Effector memory CD8-positive, alpha-beta T cell (primary cell): ENCODE results near the gene OR51L1.
"Not testable (repeated sequence)": the region's sequence is repeated elsewhere in the genome, so short reads cannot be mapped to it uniquely, and the experiment has no call there.

Experiments
- ATAC-seq: fragments of 150-1000 bp; cut with Tn5 transposase; replicated peaks from 2 replicates; pipeline ENCODE4 v1.10.0; 2021; ENCODE audit warnings: mild to moderate bottlenecking, moderate library complexity
- DNase-seq, 3 experiments: peaks; one replicate each; pipeline ENCODE4 v3.0.0; 2021
- H3K27ac Mint-ChIP-seq, 2 donors: one replicate each; pipeline ENCODE4 v1.8.0; 2022; ENCODE audit warnings: mild to moderate bottlenecking in 2 of 2, mixed read lengths in 2 of 2, moderate library complexity in 2 of 2
- H3K27me3 Mint-ChIP-seq, 2 donors: one replicate each; pipeline ENCODE4 v1.8.0; 2022; ENCODE audit warnings: mixed read lengths in 2 of 2
- H3K36me3 Mint-ChIP-seq: one replicate; pipeline ENCODE4 v1.8.0; 2022; ENCODE audit warnings: mild to moderate bottlenecking, moderate library complexity, mixed read lengths; ENCODE audit not compliant: insufficient read depth
- H3K4me1 Mint-ChIP-seq, 2 donors: one replicate each; pipeline ENCODE4 v1.8.0; 2022; ENCODE audit warnings: low read depth in 2 of 2, mixed read lengths in 2 of 2
- H3K4me3 Mint-ChIP-seq, 2 donors: one replicate each; pipeline ENCODE4 v1.8.0; 2022; ENCODE audit warnings: mild to moderate bottlenecking in 2 of 2, mixed read lengths in 2 of 2, moderate library complexity in 2 of 2
- H3K9me3 Mint-ChIP-seq, 2 donors: one replicate each; pipeline ENCODE4 v1.8.0; 2022; ENCODE audit warnings: mixed read lengths in 2 of 2
- total RNA-seq, 9 experiments: gene quantifications; one replicate each; lab custom pipeline; 2026; lab: John Stamatoyannopoulos, UW

The OR51L1 gene, protein sequence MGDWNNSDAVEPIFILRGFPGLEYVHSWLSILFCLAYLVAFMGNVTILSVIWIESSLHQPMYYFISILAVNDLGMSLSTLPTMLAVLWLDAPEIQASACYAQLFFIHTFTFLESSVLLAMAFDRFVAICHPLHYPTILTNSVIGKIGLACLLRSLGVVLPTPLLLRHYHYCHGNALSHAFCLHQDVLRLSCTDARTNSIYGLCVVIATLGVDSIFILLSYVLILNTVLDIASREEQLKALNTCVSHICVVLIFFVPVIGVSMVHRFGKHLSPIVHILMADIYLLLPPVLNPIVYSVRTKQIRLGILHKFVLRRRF
- 0 to 0.06 (median 0) reads per million in 9 experiments for total RNA-seq

- ATAC-seq: no peak
- H3K9me3 Mint-ChIP-seq: peaks cover 0 to 7% of the 10 kb centered on the region in 2 donors
Measured at GRCh38 chr11:4994551-4994950, at the start of gene OR51L1. OR51L1 (plus strand) TSS chr11:4994851; CDS start chr11:4998983, 4,132 bp downstream.

DNA sequence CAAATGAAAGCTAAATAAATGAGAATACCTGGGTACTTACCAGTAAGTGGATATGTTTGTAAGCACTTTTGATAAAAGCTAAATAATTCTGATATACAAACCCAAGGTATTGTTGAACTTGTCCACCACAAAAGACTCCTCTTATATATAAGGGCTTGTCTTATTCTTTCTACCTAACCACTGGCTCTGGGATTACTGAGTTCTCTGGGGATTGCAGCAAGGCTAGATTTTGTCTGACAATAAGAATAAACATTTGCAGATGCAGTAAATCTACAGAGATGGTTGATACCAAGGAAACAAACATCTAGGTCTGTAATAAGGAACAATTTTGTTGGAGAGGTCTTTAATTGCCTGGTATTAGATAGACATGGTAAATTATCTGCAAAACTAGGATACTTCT lies 47.1 kb upstream of the OR51L1 start, which contains the start of gene OR51A4:
Gene OR51A4, minus strand, starts transcription at position 101 of the 400 bp plus-strand sequence. CDS start 505 bp downstream, outside the sequence.
- Mint-ChIP-seq H3K27me3 (no peaks in the 10 kb centered on the region), H3K4me1 (no peaks in the 10 kb centered on the region), H3K4me3 (no peak within 1 kb of the TSS), H3K36me3 (no peaks in the 10 kb centered on the region), H3K27ac (no peak within 1 kb of the TSS), H3K9me3 (peaks cover 0 to 1% of the 10 kb centered on the region in 2 donors)
- ATAC-seq: no peak
- DNase-seq: no peak

More at GRCh38 chr11:4994551-4994950, at the start of gene OR51L1:
- Mint-ChIP-seq H3K27me3 (peaks cover 5% of the 10 kb centered on the region in 2 donors), H3K36me3 (no peaks in the 10 kb centered on the region), H3K27ac (no peak within 1 kb of the TSS), H3K4me1 (no peaks in the 10 kb centered on the region), H3K4me3 (no peak within 1 kb of the TSS)
- no peak for DNase-seq

GRCh38 chr11:4955613-4956012 lies 39.0 kb upstream of the OR51L1 start, which contains the start of gene OR51A2:
OR51A2 (minus strand) TSS chr11:4955713; CDS start chr11:4955713, 0 bp downstream.
- H3K4me3 Mint-ChIP-seq, H3K36me3 Mint-ChIP-seq, DNase-seq: not testable (repeated sequence)

DNA sequence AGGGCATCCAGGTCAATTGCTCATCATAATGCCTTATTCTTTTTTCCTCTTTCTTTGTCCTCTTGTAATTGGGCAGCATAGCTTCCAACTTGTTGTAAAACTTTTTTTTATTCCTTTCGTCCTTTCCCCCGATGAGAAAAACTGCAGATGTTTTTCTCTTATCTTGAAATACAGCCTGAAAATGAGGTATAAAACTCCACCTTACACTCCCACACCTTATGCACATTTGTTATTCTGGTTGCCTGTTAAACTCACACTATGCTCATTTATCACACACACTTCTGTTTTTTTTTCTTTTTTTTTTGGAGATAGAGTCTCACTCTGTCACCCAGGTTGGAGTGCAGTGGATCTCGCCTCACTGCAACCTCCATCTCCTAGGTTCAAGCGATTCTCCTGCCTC lies 37.3 kb upstream of the OR51L1 start:
- DNase-seq: no peak
- H3K27ac Mint-ChIP-seq: no peak overlapping the region
- H3K4me1 Mint-ChIP-seq: no peaks in the 10 kb centered on the region
- no peak overlapping the region for H3K4me3 Mint-ChIP-seq
- ATAC-seq: no peak
- no peaks in the 10 kb centered on the region for H3K9me3 Mint-ChIP-seq
- H3K36me3 Mint-ChIP-seq: no peaks in the 10 kb centered on the region
- H3K27me3 Mint-ChIP-seq: no peaks in the 10 kb centered on the region

More at GRCh38 chr11:4955613-4956012, 39.0 kb upstream of the OR51L1 start, which contains the start of gene OR51A2:
- ATAC-seq, H3K27ac Mint-ChIP-seq, H3K4me1 Mint-ChIP-seq, H3K27me3 Mint-ChIP-seq, H3K9me3 Mint-ChIP-seq: not testable (repeated sequence)

DNA sequence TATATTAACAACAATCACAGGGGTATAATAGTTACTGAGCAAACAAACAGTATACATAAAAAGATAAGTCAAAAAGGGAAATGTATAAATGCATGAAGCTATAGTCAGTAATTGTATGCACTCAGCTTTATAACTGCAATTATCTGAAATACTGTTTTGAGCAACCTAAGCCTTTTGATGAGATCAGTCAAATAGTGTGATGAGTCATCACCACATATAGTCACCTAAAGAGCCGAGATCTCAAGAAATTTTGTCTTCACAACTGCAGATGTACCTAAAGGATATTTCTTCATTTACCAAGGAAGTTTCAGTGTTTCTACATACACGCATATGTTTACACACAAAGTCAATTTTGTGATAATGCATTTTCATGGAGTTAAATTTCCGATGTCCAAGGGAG lies 33.8 kb upstream of the OR51L1 start:
- H3K27ac Mint-ChIP-seq: no peak overlapping the region
- ATAC-seq (no peak), DNase-seq (no peak)
- H3K27me3 Mint-ChIP-seq: no peaks in the 10 kb centered on the region
- H3K4me1 Mint-ChIP-seq: no peaks in the 10 kb centered on the region
- no peaks in the 10 kb centered on the region for H3K9me3 Mint-ChIP-seq
- no peaks in the 10 kb centered on the region for H3K36me3 Mint-ChIP-seq
- no peak overlapping the region for H3K4me3 Mint-ChIP-seq

- DNase-seq: no peak
Measured at GRCh38 chr11:4962816-4963215, 31.8 kb upstream of the OR51L1 start.

GRCh38 chr11:4975436-4975835 lies 19.2 kb upstream of the OR51L1 start:
- Mint-ChIP-seq H3K4me1 (no peaks in the 10 kb centered on the region), H3K4me3 (no peak overlapping the region), H3K36me3 (no peaks in the 10 kb centered on the region), H3K9me3 (no peaks in the 10 kb centered on the region), H3K27ac (no peak overlapping the region), H3K27me3 (no peaks in the 10 kb centered on the region)
- DNase-seq: no peak
- ATAC-seq: no peak

More at GRCh38 chr11:4962816-4963215, 31.8 kb upstream of the OR51L1 start:
- Mint-ChIP-seq H3K9me3 (no peaks in the 10 kb centered on the region), H3K36me3 (no peaks in the 10 kb centered on the region), H3K27me3 (no peaks in the 10 kb centered on the region), H3K4me3 (no peak overlapping the region), H3K4me1 (no peaks in the 10 kb centered on the region), H3K27ac (no peak overlapping the region)
- no peak for ATAC-seq

DNA sequence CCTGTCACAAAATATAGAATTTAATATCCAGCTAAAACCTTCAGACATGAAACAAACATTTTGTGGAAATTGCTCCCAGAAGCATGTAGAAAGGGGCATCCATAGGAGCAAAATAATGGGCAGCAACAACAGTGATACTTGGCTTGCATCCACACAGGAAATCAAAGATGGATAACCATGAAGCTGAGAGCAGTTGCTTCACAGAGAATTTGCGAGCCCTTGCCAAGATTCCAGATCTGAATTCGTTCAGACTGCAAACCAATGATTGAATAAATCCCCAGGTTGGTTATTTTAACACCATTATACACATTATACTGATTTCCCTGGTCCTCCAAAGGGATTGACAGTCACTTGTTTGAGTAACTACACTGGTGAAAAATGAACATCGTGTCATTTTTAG lies 15.6 kb upstream of the OR51L1 start:
- Mint-ChIP-seq H3K27ac (no peak overlapping the region), H3K4me3 (no peak overlapping the region), H3K4me1 (no peaks in the 10 kb centered on the region), H3K36me3 (no peaks in the 10 kb centered on the region), H3K9me3 (no peaks in the 10 kb centered on the region), H3K27me3 (no peaks in the 10 kb centered on the region)
- no peak for ATAC-seq
- no peak for DNase-seq

GRCh38 chr11:4982678-4983077 lies 12.0 kb upstream of the OR51L1 start:
- Mint-ChIP-seq H3K27ac (no peak overlapping the region), H3K9me3 (no peaks in the 10 kb centered on the region), H3K4me1 (no peaks in the 10 kb centered on the region), H3K27me3 (no peaks in the 10 kb centered on the region), H3K4me3 (no peak overlapping the region), H3K36me3 (no peaks in the 10 kb centered on the region)
- DNase-seq (no peak), ATAC-seq (no peak)

GRCh38 chr11:4983841-4984240 lies 10.8 kb upstream of the OR51L1 start:
- no peaks in the 10 kb centered on the region for H3K4me1 Mint-ChIP-seq
- no peaks in the 10 kb centered on the region for H3K36me3 Mint-ChIP-seq
- no peak for DNase-seq
- H3K27ac Mint-ChIP-seq: no peak overlapping the region
- no peak for ATAC-seq
- no peaks in the 10 kb centered on the region for H3K9me3 Mint-ChIP-seq
- no peak overlapping the region for H3K4me3 Mint-ChIP-seq
- H3K27me3 Mint-ChIP-seq: no peaks in the 10 kb centered on the region

- Mint-ChIP-seq H3K4me3 (no peak overlapping the region), H3K36me3 (no peaks in the 10 kb centered on the region), H3K9me3 (no peaks in the 10 kb centered on the region), H3K27me3 (peaks cover 5 to 8% of the 10 kb centered on the region in 2 donors), H3K4me1 (no peaks in the 10 kb centered on the region), H3K27ac (no peak overlapping the region)
- ATAC-seq: no peak
- no peak for DNase-seq
Measured at GRCh38 chr11:4991060-4991459, 3.6 kb upstream of the OR51L1 start.

DNA sequence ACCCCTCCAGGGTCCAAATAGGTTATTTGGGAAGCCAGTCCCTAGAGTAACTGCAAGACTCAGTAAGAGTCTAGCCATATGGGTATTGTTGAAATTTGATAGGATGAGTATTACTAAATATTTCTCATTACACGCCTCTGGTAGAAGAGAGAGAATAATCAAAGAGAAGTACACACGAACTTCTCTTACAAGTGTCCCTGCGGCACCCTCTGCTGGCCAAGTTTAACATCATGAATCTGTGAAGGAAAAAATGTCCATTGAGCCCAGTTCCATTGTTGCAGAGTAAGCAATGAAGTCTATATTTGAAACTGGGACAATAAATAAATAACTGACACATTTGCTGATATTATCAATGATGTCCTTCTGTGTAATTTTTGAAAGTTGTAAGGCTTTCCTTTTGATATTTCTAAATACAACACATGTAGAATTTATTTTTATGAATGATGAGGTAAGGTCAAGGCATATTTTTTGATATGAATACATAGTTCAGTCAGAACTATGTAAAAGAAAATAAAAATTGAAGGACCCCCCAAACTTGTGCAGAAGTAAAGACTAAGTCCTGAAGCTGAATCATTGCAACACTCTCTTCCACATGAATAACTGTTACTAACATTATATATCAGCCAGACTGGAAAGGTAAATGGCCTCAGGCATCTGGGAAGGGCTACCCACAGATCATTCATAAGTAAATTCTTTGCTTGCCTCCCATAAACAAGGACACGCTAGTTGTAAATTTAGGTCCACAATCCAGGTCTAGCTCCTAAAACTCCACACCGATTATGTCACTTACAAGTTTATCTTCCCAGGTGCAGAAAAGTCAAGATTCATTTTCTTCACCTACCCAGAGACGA lies 10.0 kb downstream of the OR51L1 start:
- ATAC-seq: no peak
- peaks cover 0 to 11% of the 10 kb centered on the region in 2 donors for H3K27me3 Mint-ChIP-seq
- no peaks in the 10 kb centered on the region for H3K4me1 Mint-ChIP-seq
- no peak overlapping the region for H3K27ac Mint-ChIP-seq
- H3K9me3 Mint-ChIP-seq: no peaks in the 10 kb centered on the region
- H3K36me3 Mint-ChIP-seq: no peaks in the 10 kb centered on the region
- no peak for DNase-seq
- no peak overlapping the region for H3K4me3 Mint-ChIP-seq

- H3K9me3 Mint-ChIP-seq: no peaks in the 10 kb centered on the region
- DNase-seq (no peak), ATAC-seq (no peak)
- H3K27ac Mint-ChIP-seq: no peak overlapping the region
- H3K36me3 Mint-ChIP-seq: no peaks in the 10 kb centered on the region
- H3K27me3 Mint-ChIP-seq: peaks cover 0 to 11% of the 10 kb centered on the region in 2 donors
- H3K4me3 Mint-ChIP-seq: no peak overlapping the region
- no peaks in the 10 kb centered on the region for H3K4me1 Mint-ChIP-seq
Measured at GRCh38 chr11:5007561-5007960, 12.9 kb downstream of the OR51L1 start.
